Endothelial cell of umbilical vein (primary cell): ENCODE measurements around the gene STXBP5. TPM values are rescaled to one million over a fixed set of nuclear protein-coding genes. Genes with fewer than 3 reads are reported as not detected.

Experiments used
- BruUV-seq: library from RNA; stranded (reverse); fragments of 400-500 nt; replicated peaks from 2 replicates; lab custom pipeline; 2021; lab: Mats Ljungman, UMichigan
- CTCF ChIA-PET: fragments of 300-600, 350-600 bp; sonication (Branson Sonifier 250); formaldehyde crosslinking; loops from one replicate; lab custom pipeline; 2021; ENCODE audit warnings: antibody characterized with exemption, inconsistent platforms; lab: Charles Lee
- POLR2A ChIA-PET: fragments of 300-600, 350-600 bp; sonication (Branson Sonifier 250); formaldehyde crosslinking; loops from one replicate; lab custom pipeline; 2021; ENCODE audit warnings: antibody characterized with exemption, inconsistent platforms; lab: Charles Lee
- DNase-seq: peaks from one replicate; pipeline ENCODE4 v3.0.0-alpha.2; 2011; ENCODE audit warnings: low read depth, low spot score
- FAIRE-seq: peaks from 2 replicates; lab custom pipeline; 2011; peaks lifted over from hg19 to GRCh38; lab: Jason Lieb, UNC
- H2AFZ ChIP-seq: 2 replicates; pipeline ENCODE4 v1.6.0; 2012; ENCODE audit warnings: low read depth, low read length, control low read depth, inconsistent platforms
- H3K27ac ChIP-seq: 2 replicates; pipeline ENCODE4 v1.5.1; 2011; ENCODE audit warnings: low read depth, mild to moderate bottlenecking, control low read depth, low read length, moderate library complexity; ENCODE audit not compliant: insufficient read depth
- H3K27me3 ChIP-seq, 2 experiments: 2 replicates each; pipeline versions ENCODE4 v1.6.0 to v1.6.1; 2011; ENCODE audit warnings: low read length in 2 of 2, mixed read lengths in 1 of 2; ENCODE audit not compliant: control insufficient read depth in 2 of 2, insufficient read depth in 2 of 2
- H3K36me3 ChIP-seq, 2 experiments: 2 replicates in 1 of 2; 3 replicates in 1 of 2; pipeline ENCODE4 v1.5.1; 2011; ENCODE audit warnings: low read length in 2 of 2, mild to moderate bottlenecking in 1 of 2, moderate library complexity in 1 of 2; ENCODE audit not compliant: control insufficient read depth in 2 of 2, insufficient read depth in 2 of 2; ENCODE audit errors: extremely low read depth in 1 of 2
- H3K4me1 ChIP-seq: 3 replicates; pipeline ENCODE4 v1.5.1; 2011; ENCODE audit warnings: mild to moderate bottlenecking, low read length; ENCODE audit not compliant: control insufficient read depth, insufficient read depth; ENCODE audit errors: extremely low read depth
- H3K4me2 ChIP-seq: 2 replicates; pipeline ENCODE4 v1.6.1; 2011; ENCODE audit warnings: low read length, control low read depth, mixed read lengths; ENCODE audit not compliant: insufficient read depth
- H3K4me3 ChIP-seq, 3 experiments: fragments of 200-600 bp in 1 of 3; sonication (generic), shearing (Covaris generic) in 1 of 3; replicated peaks in 1 of 3; 2 replicates each; pipeline ENCODE4 v1.5.1; 2011 to 2016; ENCODE audit warnings: control low read depth in 3 of 3, low read length in 3 of 3, mild to moderate bottlenecking in 2 of 3, inconsistent platforms in 1 of 3, low read depth in 1 of 3, moderate library complexity in 1 of 3; ENCODE audit not compliant: insufficient read depth in 1 of 3
- H3K79me2 ChIP-seq: 2 replicates; pipeline ENCODE4 v1.6.0; 2012; ENCODE audit warnings: low read length, inconsistent platforms; ENCODE audit not compliant: control insufficient read depth, insufficient read depth
- H3K9ac ChIP-seq: replicated peaks from 2 replicates; pipeline ENCODE3; 2011; ENCODE audit warnings: low read length, control low read depth; ENCODE audit not compliant: insufficient read depth; ENCODE audit errors: extremely low read depth
- H3K9me1 ChIP-seq: replicated peaks from 3 replicates; pipeline ENCODE4 v1.6.0; 2011; ENCODE audit warnings: mild to moderate bottlenecking, low read length; ENCODE audit not compliant: control insufficient read depth, insufficient read depth; ENCODE audit errors: extremely low read depth
- H3K9me3 ChIP-seq: replicated peaks from 2 replicates; pipeline ENCODE4 v1.5.1; 2012; ENCODE audit warnings: low read length, inconsistent platforms; ENCODE audit not compliant: control insufficient read depth, insufficient read depth
- H4K20me1 ChIP-seq: replicated peaks from 2 replicates; pipeline ENCODE3; 2011; ENCODE audit warnings: mild to moderate bottlenecking, low read length; ENCODE audit not compliant: control insufficient read depth, insufficient read depth; ENCODE audit errors: extremely low read depth
- EZH2 ChIP-seq: IDR thresholded peaks from 2 replicates; pipeline ENCODE4 v1.6.1; 2012; ENCODE audit warnings: borderline replicate concordance, low read depth, mild to moderate bottlenecking, moderate library complexity, low read length, inconsistent platforms; ENCODE audit not compliant: severe bottlenecking
- FOS ChIP-seq: IDR thresholded peaks from 2 replicates; pipeline ENCODE4 v1.6.1; 2011; ENCODE audit warnings: mild to moderate bottlenecking, low read length, moderate library complexity, borderline replicate concordance; ENCODE audit not compliant: insufficient read depth
- GATA2 ChIP-seq: IDR thresholded peaks from 2 replicates; pipeline ENCODE4 v1.7.0; 2011; ENCODE audit warnings: low read depth, mild to moderate bottlenecking, moderate library complexity, mixed read lengths, low read length; ENCODE audit not compliant: insufficient read length, insufficient read depth
- JUN ChIP-seq: IDR thresholded peaks from 2 replicates; pipeline ENCODE4 v1.6.1; 2011; ENCODE audit warnings: borderline replicate concordance, low read depth; ENCODE audit not compliant: insufficient read length, insufficient read depth
- MYC ChIP-seq: IDR thresholded peaks from one replicate; pipeline ENCODE4 v1.6.1; 2011; ENCODE audit warnings: mild to moderate bottlenecking, low read depth, low read length
- POLR2A ChIP-seq: IDR thresholded peaks from 2 replicates; pipeline ENCODE4 v1.6.1; 2012; ENCODE audit warnings: low read depth, mild to moderate bottlenecking, control low read depth, low read length
- POLR2AphosphoS5 ChIP-seq: IDR thresholded peaks from 2 replicates; pipeline ENCODE4 v1.6.1; 2012; ENCODE audit warnings: low read depth, mild to moderate bottlenecking, control low read depth, low read length, moderate library complexity; ENCODE audit not compliant: insufficient read depth
- dilution Hi-C: fragments of 300-500 bp; cut with MboI; formaldehyde crosslinking; loops from one replicate; pipeline ENCODE4 v1.15.0; 2019; ENCODE audit warnings: low sequenced_read_pairs; ENCODE audit not compliant: extremely low pct_ligation_motif_present
- intact Hi-C: fragments of 100-400 bp; cut with micrococcal nuclease; formaldehyde crosslinking; loops from one replicate; pipeline ENCODE4 v1.10.0; 2022
- polyA plus RNA-seq, 4 experiments: library from polyadenylated mRNA; depleted of rRNA in 3 of 4; stranded (reverse) in 3 of 4; unstranded in 1 of 4; fragments of >200 nt; gene quantifications; 2 replicates each; pipeline versions ENCODE4 v1.2.1 to v1.2.3, GENCODE V29; 2011 to 2012; ENCODE audit warnings: missing spikeins in 1 of 4
- total RNA-seq: library from RNA; stranded (reverse); gene quantifications from 2 replicates; pipeline ENCODE4 v1.2.3, GENCODE V29; 2021
- TF ChIP-seq, protein P1 (sequence below), 2 donors: IDR thresholded peaks; 1 replicate in 1 of 2; 2 replicates in 1 of 2; pipeline ENCODE4 v1.5.1; 2011; ENCODE audit warnings: low read length in 2 of 2, mild to moderate bottlenecking in 2 of 2, moderate library complexity in 2 of 2, control low read depth in 1 of 2, inconsistent platforms in 1 of 2, low read depth in 1 of 2; ENCODE audit not compliant: insufficient read depth in 1 of 2; ENCODE audit errors: extremely low read depth in 1 of 2
- TF ChIP-seq, protein P2 (sequence below): IDR thresholded peaks from 2 replicates; pipeline ENCODE4 v1.6.1; 2011; ENCODE audit not compliant: insufficient read depth, insufficient read length

STXBP5 gene
- total and polyA plus RNA-seq, 2 donors (not counting 3 experiments of a cell fraction or from before 2014, with no cell fraction given): 7.1 to 21.8 TPM

DNA sequence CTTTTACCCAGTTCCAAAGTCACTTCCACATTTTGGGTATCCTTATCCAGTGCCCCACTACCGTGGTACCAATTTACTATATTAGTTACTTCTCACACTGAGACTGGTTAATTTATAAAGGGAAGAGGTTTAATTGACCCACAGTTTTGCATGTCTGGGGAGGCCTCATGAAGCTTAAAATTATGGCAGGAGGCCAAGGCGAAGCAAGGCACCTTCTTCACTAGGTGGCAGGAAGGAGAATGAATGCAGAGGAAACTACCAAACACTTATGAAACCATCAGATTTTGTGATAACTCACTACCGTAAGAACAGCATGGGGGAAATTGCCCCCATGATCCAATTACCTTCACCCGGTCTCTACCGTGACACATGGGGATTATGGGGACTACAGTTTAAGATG is 197.6 kb downstream of the STXBP5 start:
- no peak for FAIRE-seq

More for the DNA sequence above, 197.6 kb downstream of the STXBP5 start:
- intact Hi-C loops: no loop called here
- Histone ChIP-seq H3K4me3 (no peak overlapping the region), H3K9ac (no peak overlapping the region), H3K9me1 (no peaks in the 10 kb centered on the region), H3K36me3 (no peaks in the 10 kb centered on the region), H2AFZ (no peak overlapping the region), H3K9me3 (no peaks in the 10 kb centered on the region), H3K27me3 (no peaks in the 10 kb centered on the region), H3K79me2 (no peaks in the 10 kb centered on the region), H4K20me1 (no peaks in the 10 kb centered on the region), H3K27ac (no peak overlapping the region), H3K4me2 (no peak overlapping the region), H3K4me1 (no peaks in the 10 kb centered on the region)
- ChIA-PET CTCF (no interaction called here), POLR2A (no interaction called here)
- no TSS peak for BruUV-seq
- DNase-seq: no peak
- dilution Hi-C loops: no loop called here
- TF ChIP-seq, protein P1, sequence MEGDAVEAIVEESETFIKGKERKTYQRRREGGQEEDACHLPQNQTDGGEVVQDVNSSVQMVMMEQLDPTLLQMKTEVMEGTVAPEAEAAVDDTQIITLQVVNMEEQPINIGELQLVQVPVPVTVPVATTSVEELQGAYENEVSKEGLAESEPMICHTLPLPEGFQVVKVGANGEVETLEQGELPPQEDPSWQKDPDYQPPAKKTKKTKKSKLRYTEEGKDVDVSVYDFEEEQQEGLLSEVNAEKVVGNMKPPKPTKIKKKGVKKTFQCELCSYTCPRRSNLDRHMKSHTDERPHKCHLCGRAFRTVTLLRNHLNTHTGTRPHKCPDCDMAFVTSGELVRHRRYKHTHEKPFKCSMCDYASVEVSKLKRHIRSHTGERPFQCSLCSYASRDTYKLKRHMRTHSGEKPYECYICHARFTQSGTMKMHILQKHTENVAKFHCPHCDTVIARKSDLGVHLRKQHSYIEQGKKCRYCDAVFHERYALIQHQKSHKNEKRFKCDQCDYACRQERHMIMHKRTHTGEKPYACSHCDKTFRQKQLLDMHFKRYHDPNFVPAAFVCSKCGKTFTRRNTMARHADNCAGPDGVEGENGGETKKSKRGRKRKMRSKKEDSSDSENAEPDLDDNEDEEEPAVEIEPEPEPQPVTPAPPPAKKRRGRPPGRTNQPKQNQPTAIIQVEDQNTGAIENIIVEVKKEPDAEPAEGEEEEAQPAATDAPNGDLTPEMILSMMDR (IDR thresholded peaks at IDR 0.05; ENCODE audit: extremely low read depth in 1 of 2, insufficient read depth in 1 of 2, low read depth in 1 of 2, low read length in 2 of 2): no peak
- TF ChIP-seq EZH2 (no peak), POLR2A (no peak), MYC (no peak), POLR2AphosphoS5 (no peak), GATA2 (no peak), JUN (no peak), FOS (no peak)
- TF ChIP-seq, protein P2, sequence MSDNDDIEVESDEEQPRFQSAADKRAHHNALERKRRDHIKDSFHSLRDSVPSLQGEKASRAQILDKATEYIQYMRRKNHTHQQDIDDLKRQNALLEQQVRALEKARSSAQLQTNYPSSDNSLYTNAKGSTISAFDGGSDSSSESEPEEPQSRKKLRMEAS: no peak
